GM18867 (cell line): ENCODE measurements around the gene SIK2.
"Not testable (repeated sequence)": the region's sequence is repeated elsewhere in the genome, so short reads cannot be mapped to it uniquely, and the experiment has no call there.

ENCODE experiments used
- ATAC-seq: cut with Tn5 transposase; IDR thresholded peaks from one replicate; pipeline ENCODE4 v1.9.1; 2021; ENCODE audit warnings: mild to moderate bottlenecking, moderate library complexity; ENCODE audit not compliant: unreplicated experiment

SIK2 gene

DNA sequence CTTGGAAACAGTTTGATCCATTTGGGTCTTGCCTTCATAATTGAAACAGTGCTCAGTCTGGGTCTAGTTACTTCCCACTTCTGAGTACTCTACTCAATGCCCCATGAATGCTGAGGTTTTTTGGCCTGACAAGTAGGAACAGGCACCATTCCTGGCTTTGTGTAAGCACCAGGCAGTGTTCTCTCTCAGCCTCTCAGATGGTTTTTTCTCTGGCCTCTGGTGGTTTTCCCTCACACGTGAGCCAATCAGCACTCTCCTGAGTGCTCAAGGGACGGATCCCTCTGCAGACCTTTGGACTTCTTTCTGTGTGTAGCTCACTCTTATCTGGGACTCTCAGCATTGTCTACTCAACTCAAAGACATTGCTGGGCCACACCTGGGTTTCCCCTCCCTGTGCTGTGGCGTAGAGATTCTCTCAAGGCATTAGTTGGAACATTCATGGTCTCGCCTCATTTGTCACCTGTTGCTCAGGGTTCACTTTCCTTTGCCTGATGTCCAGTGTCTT is 21.3 kb downstream of the SIK2 start:
- ATAC-seq = no peak

DNA sequence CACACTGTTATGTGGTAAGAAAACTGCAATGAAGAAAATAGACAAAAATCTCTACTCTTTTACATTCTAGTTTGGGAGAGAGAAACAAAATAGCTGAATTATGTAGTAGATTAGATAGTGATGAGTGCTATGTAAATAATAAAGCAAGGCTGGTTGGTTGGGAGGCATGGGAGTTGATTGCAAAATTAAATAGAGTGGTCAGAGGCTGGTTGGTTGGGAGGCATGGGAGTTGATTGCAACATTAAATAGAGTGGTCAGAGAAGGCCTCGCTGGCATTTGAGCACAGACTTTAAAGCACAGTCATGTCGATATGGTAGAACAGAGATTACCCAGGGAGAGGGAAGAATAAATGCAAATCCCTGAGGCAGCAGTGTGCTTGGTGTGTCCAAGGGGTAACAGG is 22.4 kb downstream of the SIK2 start:
- no peak for ATAC-seq

DNA sequence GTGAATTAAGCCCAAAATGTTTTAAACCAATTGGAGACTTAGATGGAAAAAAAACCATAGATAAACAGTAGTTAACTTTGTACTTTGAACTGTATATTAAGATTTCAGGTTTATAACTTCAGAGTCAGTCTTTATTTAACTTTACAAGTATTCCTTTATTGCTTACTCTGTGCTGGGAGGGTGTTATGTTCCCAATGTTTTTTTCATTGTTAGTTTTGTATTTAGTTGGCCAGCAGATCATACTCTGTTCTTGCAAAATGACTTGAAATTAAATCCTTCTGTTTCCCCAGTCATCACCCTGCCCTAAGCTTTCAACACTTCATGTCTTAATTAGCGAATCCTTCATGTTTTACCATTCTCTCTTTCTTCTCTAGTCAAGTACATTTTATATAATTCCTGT is 25.3 kb downstream of the SIK2 start:
- no peak for ATAC-seq

DNA sequence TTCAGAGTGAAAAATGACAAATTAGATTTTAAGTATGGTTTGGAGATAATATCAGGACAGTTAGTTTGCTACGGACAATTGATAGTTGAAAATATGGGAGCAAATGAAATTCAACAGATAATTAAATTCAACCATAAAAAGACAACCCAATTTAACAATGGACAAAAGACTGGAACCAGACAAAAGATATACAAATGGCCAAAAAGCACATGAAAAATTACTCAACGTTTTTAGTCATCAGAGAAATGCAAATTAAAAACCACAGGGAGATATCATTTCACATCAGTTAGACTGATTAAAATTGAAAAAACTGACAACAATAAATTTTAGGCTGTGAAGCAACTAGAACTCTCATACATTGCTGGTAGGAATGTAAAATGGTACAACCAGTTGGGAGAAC is 27.2 kb downstream of the SIK2 start:
- ATAC-seq = no peak

DNA sequence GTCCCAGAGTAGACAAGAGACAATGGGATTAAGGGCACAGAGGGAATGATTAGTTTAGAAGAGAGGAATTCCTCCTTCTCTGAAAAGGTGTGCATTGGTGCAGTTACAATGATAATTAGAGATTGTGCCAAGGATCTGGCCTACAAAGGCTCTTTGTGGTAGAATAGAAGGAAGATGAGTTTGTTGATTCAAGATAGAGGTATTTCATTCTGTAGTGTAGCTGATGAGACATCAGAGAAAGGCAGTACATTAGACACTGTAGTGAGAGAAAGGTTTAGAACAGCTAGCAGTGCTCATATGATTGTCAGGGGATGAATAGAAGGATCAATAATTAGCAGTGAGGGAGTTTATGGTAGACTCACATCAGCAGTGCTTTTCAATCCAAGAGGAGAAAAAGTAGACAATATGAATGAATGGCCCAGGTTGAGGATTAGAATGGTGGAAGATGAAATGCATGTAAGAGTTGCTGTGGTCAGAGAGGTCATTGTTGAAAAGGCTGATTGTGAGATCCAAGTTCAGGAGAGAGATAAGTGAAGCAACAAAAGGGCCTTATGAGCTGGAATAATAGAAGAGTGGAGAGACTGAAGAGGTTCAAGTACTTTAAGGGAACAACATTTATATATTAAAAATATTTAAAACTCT is 28.9 kb downstream of the SIK2 start:
- peak; percentile 31 for ATAC-seq

DNA sequence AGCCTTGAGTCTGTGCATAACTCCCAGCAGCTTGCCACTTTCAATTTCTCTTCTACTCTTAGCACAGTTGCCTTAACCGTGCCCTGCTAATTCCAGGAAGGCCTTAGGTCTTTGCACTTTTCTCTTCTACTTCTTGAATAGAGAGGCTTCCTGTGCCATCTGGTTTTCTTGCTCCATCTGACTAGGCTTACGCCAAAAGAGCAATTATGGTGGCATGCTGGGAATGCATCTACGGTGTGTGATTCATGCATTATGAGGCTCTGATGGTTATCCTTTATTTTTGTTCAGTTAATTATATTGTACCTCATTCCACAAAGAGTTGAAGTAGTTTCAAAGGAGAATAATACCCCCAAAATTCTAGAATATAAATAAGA is 29.4 kb downstream of the SIK2 start:
- ATAC-seq = peak; percentile 64

DNA sequence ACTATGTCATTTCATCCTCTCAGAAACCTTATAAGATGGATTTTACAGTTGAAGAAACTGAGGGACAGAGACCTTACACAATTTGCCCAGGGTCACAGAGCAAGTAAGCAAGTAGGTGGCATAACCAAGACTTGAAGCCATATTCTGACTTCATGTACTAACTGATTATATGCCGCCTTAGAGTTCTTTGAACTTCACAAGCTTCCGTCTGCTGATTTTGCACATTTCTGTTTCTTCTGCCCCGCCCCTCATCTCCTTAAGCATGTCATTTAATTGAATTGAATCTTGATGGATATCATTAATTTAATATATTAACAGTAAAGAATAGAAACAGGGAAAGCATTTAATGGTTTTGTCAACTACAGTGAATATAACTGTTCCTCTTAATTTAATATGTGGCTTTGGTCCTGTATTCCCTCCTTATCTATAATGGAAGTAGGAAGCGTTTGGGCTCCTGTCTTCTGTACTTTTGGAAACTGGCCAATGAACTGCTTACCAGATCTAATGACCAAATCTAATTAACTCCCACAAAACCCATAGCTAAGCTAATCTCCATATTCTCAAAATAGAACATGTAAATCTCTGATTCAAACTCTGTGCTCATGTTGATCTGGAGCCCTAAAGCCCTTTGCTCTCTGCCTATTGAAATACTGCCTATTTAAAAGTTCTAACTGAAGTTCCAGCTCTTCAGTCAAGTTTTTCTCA is 30.4 kb downstream of the SIK2 start:
- ATAC-seq = no peak

DNA sequence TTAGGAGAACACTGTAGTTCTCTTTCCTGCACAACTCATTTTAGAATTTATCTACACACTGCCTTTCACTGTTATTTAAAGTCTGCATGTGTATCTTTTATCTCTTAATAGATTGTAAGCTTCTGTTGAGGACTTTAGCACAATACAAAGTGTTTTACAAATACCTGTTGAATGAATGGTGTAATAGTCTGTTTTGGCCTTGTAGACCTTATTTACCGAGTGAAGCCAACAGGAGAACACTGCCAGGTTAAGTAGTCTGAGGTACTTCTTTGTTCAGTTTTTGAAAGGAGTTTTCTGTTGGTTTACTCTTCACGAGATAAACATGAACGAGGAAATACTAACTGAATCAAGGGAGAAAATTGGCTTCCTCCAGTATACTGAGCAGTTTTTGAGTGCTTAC is 31.0 kb downstream of the SIK2 start:
- ATAC-seq = no peak

DNA sequence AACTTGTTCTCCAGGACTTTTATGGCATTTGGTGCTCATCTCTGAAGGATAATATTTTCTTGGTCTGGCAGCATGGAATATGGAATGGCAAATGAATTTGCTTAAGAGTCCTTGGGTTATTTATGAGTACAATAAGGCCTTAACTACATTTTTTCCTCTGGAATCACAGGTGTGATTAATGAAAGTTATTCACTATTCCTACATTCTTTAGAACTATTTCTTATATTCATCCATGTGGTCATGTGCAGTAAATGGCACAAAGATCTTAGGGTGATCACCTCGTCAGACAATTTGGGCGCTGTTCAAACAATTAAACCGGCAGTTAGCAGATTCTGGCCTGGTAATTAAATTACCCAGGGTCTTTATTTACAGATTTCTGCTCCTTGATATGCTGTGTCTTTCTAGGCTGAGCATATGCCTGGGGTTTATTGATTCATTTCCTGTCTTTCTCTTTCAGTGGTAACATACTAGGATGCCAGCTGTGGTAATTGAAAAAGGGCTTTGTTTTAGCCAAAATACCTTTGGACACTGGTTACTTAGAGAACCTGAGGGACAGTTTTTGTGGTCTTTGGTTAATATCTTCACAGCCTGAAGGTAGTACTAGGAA is 31.6 kb downstream of the SIK2 start:
- ATAC-seq = no peak

DNA sequence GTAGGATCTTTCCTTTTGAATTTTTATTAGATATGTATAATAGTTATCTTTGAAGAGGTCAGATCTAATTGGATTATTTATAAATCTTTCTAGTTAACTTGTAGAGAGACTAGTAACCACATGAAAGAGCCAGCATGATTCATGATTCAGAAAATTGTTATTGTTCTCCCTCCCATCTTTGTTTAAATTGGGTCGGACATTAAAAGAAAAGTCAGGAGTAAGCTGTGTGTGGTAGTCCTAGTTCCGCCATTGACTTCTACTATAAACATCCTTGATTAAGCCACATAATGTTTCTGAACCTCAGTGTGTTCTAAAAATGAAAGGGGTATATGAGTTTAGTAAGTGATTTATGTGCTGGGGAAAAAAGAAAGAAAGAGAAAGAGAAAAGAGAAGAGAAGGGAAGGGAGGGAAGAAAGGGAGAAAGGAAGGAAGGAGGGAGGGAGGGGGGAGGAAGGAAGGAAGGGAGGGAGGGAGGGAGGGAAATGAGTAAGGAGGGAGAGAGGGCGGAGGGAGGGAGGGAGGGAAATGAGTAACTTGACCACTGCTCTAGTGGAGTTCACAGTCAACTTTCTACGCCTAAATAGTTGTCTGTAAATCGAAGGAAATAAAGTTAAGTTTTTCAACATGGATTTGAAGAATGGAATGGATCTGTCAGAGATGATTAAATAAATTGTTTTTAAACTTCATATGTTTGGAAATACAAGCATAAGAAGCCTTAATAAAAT is 32.9 kb downstream of the SIK2 start:
- ATAC-seq = no peak

DNA sequence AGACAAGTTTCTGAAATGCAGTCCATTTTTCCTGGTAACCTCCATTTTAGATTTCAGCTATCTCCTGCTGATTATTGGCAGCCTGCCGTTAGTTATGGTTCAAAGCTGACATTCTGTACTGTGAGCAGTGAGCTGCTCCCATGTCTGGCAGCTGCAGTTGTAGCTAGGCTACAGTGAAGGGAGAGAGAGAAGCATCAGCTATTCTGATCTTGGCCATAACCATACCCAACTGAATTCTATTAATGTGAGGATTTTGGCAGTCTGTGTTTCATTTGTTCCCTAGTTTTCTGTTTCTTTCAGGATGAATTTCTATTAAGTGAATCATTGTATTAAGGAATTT is 33.4 kb downstream of the SIK2 start:
- ATAC-seq = no peak

DNA sequence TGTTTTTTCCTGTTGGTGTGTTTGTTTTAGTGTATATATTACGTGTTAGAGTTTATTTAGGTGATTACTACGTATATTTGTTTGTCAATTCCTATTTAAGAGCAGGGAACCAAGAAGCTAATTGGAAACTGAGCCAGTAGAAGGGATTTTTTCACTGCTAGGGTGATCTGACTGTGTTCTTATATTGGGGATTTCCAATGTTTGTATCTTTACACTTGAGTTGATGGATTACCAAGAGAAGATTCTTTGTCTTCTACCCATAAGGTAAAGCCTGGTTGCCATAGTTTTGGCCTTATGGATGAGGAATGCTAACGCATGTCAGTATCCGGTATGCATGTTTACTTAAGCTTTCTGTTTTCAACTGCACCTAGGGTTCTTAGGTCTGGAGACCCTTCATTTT is 35.6 kb downstream of the SIK2 start:
- ATAC-seq = no peak

DNA sequence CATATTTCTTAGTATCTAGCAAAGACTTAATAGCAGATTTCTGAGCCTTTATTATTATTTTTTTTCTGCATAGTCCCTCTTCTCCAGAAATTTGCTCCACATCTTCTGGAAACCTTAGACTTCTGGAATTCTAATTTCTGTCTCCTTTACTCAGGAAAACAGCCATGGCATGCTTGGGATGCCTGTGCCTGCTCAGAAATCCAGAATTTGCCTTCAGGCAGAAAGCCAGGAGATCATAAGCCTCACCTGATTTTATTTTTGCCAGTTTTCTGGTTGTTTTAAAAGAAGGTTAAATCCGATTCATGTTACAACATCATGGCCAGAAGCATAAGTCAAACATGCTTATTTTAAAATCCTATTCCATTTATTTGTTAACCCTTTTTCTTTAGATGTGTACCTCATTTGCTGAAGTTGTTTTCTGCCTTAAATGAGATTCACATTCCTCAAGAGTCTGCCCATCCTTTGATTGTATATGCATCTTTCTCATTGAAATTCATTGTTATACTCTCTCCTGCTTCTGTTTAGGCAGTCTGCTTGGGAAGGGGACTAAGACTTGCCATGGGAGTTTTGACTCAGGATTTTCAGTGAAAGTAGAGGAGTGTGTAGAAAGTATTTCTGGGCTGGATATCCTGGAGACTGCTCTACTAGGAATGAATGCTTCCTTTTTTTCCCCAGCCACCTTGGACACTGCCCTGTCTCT is 37.1 kb downstream of the SIK2 start:
- no peak for ATAC-seq

DNA sequence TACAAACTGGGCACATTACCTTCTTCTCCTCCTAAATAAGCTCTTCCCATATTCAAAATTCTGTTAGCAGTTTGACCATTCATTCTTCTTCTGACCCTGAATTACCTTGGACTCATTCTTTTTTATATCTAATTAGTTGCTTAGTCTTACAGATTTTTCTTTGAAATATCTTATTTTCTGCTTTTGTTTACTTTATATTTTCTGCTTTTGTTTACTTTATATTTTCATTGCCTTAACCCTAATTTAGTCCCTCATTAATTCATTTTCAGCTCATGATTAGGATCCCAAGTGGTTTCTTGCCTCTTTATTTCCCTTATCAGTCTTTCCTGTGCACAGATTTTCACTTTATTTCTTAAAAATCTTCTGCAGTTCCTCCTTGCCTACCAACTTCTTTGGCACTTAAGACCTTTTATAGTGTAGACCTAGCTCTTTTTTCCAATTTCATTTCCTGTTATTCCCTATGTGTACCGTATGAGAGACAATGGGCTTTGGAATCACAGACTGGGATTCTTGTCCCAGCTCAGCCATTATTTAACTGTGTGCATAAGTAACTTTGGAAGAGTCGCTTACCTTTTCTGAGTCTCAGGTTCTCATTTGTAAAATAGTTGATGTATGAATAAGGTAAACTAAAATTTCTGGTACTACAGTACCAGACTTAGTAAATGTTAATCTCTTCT is 39.2 kb downstream of the SIK2 start:
- no peak for ATAC-seq

DNA sequence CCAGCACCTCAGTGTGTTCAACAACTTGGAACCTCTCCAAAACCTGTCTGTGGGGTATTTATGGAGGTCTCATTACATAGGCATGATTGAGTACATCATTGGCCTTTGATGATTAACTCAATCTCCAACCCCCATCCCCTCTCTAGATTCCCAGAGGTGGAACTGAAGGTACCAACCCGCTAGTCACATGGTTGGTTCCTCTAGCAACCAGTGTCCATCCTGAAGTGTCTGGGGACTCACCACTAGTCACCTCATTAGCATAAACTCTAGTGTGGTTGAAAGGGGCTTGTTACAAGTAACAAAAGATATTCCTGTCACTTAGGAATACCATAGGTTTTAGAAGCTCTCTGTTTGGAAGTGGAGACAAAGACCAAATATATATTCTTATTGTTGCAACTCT is 40.3 kb downstream of the SIK2 start:
- ATAC-seq = no peak

DNA sequence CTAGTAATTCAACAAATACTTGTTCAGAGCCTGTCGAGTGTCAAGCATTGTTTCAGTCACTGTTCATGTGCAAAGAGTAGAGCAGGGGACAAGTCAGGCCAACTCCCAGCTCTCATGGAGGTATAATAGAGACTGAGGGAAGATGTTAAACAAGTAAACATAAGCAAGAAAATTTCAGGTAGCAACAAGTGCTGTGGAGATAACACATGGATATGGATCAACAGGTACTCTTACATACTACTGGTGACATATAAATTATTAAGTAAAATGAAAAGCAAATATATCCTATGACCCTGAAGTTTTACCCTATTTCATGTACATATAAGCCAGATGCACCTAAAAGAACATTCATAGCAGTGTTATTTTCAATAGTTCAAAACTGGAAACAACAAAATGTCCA is 42.7 kb downstream of the SIK2 start:
- no peak for ATAC-seq

DNA sequence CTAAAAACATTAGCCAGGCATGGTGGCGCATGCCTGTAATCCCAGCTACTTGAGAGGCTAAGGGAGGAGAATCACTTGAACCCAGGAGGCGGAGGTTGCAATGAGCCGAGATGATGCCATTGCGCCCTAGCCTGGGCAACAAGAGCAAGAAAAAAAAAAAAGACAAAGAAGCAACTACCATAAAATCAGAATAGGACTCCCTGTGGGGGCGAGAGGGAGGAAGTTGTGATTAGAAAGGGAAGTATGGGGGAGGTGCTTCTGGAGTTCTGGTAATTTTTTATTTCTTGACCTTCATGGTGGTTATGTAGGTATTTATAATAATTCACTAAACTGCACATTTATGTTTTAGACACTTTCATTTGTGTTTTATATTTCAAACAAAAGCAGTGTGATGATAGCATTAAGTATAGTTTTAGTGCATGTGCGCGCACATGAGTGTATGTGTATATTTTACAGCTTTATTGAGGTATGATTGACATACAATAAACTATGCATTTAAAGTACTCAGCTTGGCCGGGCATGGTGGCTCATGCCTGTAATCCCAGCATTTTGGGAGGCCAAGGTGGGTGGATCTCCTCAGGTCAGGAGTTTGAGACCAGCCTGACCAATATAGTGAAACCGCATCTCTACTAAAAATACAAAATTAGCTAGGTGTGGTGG is 43.5 kb downstream of the SIK2 start:
- no peak for ATAC-seq

DNA sequence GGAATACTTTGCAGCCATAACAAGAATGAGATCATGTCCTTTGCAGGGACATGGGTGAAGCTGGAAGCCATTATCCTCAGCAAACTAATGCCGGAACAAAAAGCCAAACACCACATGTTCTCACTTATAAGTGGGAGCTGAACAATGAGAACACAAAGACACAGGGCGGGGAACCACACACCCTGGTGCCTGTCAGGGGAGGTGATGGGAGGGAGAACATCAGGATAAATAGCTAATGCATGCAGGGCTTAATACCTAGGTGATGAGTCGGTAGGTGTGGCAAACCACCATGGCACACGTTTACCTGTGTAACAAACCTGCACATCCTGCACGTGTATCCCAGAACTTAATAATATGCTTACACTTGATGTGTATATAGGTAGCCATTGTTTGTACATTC is 49.1 kb downstream of the SIK2 start:
- not testable (repeated sequence) for ATAC-seq

DNA sequence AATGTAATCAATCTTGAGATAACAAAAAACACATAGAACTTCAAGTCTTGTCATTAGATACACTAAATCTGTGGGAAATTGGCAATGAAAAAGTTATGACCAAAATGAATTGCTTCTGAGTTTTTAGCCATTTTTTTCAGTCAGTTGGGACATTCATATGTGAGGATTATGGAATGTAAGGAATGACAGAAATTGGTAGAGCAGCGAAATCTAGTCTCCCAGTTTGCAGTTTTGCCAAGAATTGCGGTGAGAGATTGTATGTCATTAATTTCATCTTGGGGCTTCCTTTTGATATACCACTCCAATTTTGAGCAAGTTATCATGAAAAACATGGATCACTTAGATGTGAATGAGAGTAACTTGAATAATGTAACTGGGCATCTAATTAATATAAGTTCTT is 49.9 kb downstream of the SIK2 start:
- ATAC-seq = no peak

DNA sequence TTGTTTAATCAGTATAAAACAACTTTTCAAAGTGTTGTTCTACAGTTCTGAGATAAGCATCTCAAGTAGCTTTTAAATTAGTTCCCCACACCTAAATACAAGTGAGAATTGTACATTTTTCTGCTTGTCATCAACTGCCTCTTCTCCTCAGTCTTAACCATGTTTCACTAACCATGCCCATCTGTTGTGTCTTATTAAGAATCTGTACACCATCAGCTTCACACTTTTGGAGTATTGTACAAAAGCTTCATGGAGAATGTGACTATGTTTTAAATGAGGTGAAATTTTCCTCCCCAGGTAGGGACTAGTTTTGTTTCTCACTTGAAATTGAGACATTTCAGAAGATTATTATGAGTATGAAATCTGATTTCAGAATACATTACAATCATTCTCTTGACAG is 52.4 kb downstream of the SIK2 start:
- ATAC-seq = no peak
